ENCODE measurements around the gene NPR1.

- no peak for TF ChIP-seq CTCF (IDR thresholded peaks at IDR 0.05)
- no peak for TF ChIP-seq ZFP36 (IDR thresholded peaks at IDR 0.05; ENCODE audit: borderline replicate concordance, partially characterized antibody)
- no peak for TF ChIP-seq HDAC2 (IDR thresholded peaks at IDR 0.05)
- no peak for TF ChIP-seq USF2 (IDR thresholded peaks at IDR 0.05)
- no peak for TF ChIP-seq JUNB (IDR thresholded peaks at IDR 0.05)
- TF ChIP-seq SMC3 (IDR thresholded peaks at IDR 0.05) = no peak
Measured at GRCh38 chr1:153684892-153685291, 6.4 kb downstream of the NPR1 start.
